ENCODE measurements around the gene COL6A6.
A peak's percentile ranks its signal among the peaks of the same experiment; 100 is the strongest.

The COL6A6 gene

DNA sequence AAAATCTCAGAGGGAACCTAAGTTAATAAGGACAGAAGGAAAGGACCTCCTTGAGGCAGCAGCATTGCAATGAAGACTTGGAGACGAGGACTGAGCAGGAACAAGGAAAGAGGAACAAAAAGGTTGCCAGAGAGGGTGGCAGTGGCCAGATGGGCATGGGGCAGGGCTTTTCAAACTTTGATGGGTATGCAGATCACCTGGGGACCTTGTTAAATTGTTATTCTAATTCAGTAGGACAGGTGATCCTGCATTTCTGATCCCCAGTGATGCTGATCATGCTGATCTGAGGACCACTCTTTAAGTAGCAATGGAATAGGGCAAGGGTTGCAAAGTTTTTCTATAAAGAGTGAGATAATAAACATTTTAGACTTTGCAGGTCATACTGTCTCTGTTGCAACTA, 11.1 kb downstream of the COL6A6 start:
- H3K4me3 ChIP-seq (replicated peaks in 1 of 2; ENCODE audit: low read depth in 2 of 2, low read length in 2 of 2): no peak overlapping the region
- TF ChIP-seq, protein P1, sequence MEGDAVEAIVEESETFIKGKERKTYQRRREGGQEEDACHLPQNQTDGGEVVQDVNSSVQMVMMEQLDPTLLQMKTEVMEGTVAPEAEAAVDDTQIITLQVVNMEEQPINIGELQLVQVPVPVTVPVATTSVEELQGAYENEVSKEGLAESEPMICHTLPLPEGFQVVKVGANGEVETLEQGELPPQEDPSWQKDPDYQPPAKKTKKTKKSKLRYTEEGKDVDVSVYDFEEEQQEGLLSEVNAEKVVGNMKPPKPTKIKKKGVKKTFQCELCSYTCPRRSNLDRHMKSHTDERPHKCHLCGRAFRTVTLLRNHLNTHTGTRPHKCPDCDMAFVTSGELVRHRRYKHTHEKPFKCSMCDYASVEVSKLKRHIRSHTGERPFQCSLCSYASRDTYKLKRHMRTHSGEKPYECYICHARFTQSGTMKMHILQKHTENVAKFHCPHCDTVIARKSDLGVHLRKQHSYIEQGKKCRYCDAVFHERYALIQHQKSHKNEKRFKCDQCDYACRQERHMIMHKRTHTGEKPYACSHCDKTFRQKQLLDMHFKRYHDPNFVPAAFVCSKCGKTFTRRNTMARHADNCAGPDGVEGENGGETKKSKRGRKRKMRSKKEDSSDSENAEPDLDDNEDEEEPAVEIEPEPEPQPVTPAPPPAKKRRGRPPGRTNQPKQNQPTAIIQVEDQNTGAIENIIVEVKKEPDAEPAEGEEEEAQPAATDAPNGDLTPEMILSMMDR (IDR thresholded peaks at IDR 0.05; ENCODE audit: low read depth, low read length): no peak
- no peak for DNase-seq (ENCODE audit: low read depth in 2 of 2)

DNA sequence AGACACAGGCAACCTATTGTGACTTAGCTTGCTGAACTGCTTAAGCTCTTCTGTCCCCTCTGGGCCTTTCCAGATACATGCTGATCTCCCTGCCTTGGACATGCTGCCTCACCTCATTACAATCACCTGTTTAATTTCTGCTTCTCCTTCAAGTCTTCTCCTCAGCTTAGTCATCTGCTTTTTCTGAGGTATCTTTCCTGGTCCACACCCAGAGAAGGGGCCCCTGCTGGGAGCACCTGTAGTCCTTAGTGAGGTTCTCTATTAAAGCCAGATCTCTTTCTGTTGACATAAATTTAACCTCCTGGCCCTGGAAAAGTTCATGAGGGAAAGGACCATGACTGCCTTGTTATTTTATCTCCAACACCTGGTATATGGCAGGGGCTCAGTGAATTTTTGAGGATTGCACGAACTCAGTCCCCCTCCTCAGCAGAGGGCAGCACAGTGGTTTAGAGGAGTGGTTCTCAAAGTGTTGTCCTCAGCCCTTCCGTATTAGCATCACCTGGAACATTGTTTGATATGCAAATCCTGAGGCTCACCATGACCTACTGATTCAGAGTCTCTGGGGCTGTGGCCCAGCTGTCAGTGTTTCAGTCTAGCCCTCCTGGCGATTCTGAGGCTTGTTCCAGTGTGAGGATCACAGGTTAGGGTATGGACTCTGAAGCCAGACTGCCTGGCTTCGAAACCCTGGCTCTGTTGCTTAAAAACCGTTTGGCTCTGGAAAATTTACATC, 12.7 kb downstream of the COL6A6 start:
- TF ChIP-seq, protein P1 (IDR thresholded peaks at IDR 0.05; ENCODE audit: low read depth, low read length): no peak
- H3K4me3 ChIP-seq (replicated peaks in 1 of 2; ENCODE audit: low read depth in 2 of 2, low read length in 2 of 2): no peak overlapping the region
- no peak for DNase-seq (ENCODE audit: low read depth in 2 of 2)

DNA sequence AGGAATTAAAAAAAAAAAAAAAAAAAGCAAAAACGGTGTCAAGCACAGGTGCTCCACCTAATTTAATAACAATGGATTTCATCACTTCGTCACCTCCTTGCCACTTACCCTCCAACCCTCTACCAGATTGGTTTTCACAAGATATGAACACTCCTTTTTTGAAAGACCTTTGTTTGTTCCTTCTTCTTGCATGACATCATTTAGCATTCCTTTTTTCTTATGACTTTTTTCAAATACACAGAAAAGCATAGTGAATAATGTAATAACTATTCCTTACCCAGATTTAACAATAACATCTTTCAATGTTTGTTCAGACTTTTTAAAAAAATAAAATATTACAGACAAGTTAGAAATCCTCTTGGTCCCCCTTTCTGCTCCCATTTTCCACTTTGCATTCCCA, 16.3 kb downstream of the COL6A6 start:
- TF ChIP-seq, protein P1 (IDR thresholded peaks at IDR 0.05; ENCODE audit: low read depth, low read length): no peak
- no peak for DNase-seq (ENCODE audit: low read depth in 2 of 2)
- H3K4me3 ChIP-seq (replicated peaks in 1 of 2; ENCODE audit: low read depth in 2 of 2, low read length in 2 of 2): no peak overlapping the region

DNA sequence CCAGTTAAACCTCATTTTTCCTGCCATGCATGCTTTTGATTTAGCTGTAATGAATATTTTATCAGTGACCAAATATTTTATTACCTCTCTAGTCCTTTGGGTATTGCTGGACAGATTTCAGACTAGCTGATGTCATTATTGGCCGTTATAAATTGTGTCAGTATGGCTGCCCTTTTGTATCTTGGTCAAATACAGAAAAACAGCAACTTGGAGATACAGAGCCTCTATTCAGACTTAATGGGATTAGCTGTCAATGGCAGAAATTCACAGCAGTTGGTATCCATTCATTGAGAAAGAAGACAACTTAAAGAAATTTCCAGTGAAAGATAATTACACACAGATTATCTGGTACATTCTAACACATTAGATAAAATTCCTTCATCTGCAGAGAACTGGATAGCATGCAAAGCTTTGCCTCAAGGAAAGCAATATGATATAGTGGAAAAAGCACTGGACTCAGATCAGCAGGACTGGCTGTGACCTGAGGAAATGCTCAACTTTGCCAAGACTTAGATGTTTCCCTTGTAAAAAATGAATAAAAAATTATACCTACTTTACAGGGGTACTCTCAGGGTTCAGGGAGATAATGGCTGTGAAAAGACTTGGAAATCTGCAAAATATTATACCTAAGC, 20.8 kb downstream of the COL6A6 start:
- H3K4me3 ChIP-seq (replicated peaks in 1 of 2; ENCODE audit: low read depth in 2 of 2, low read length in 2 of 2): no peak overlapping the region
- DNase-seq (ENCODE audit: low read depth in 2 of 2): peak in 1 of 2 donors; percentile 7
- TF ChIP-seq, protein P1 (IDR thresholded peaks at IDR 0.05; ENCODE audit: low read depth, low read length): no peak

DNA sequence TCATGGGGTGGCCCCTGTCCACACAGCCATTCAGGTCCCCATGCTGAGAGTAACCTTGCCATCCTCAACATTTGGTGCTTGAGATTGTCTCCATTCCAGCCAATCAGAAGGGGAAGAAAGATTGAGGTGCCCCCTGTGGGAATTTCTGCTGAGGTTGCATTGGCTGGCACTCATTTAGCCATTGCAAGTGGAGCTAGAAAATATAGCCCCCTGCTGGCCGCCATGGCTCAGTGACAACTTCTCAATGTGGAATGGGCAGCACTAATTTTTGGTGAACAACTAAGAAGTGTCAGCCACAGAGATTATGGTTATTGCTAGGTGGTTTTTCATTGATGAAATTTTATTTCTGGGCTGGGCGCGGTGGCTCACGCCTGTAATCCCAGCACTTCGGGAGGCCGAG, 22.0 kb downstream of the COL6A6 start:
- peak; percentile 59 to 64 for DNase-seq (ENCODE audit: low read depth in 2 of 2)
- H3K4me3 ChIP-seq (replicated peaks in 1 of 2; ENCODE audit: low read depth in 2 of 2, low read length in 2 of 2): no peak overlapping the region
- TF ChIP-seq, protein P1 (IDR thresholded peaks at IDR 0.05; ENCODE audit: low read depth, low read length): peak; percentile 65

DNA sequence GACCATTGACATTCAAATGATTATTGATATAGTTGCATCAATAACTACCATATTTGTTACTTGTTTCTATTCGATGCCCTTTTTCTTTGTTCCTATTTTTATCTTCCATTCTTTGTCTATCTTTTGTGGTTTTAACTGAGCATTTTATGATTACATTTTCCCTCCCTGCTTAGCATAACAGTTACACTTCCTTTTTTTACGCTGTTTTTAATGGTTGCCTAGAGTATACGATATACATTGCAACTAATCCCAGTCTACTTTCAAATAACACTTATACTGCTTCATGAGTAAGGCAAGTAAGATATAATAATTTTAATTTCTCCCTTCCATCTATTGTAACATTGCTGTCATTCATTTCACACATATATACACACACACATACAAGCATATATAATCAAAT, 26.3 kb downstream of the COL6A6 start:
- TF ChIP-seq, protein P1 (IDR thresholded peaks at IDR 0.05; ENCODE audit: low read depth, low read length): no peak
- no peak for DNase-seq (ENCODE audit: low read depth in 2 of 2)
- H3K4me3 ChIP-seq (replicated peaks in 1 of 2; ENCODE audit: low read depth in 2 of 2, low read length in 2 of 2): no peak overlapping the region

All from cardiac fibroblast (primary cell).